GM18907 (cell line): ENCODE measurements around the gene DRGX.

ENCODE experiments used
- ATAC-seq: cut with Tn5 transposase; IDR thresholded peaks from one replicate; pipeline ENCODE4 v1.9.1; 2021; ENCODE audit warnings: mild to moderate bottlenecking, moderate library complexity; ENCODE audit not compliant: unreplicated experiment

Gene DRGX

GRCh38 chr10:49323171-49323895 lies 72.6 kb downstream of the DRGX start:
- ATAC-seq, result no peak

GRCh38 chr10:49322371-49323170 lies 73.3 kb downstream of the DRGX start:
- no peak for ATAC-seq

GRCh38 chr10:49321021-49321420 lies 74.9 kb downstream of the DRGX start:
- ATAC-seq, result no peak

GRCh38 chr10:49320191-49320590 lies 75.7 kb downstream of the DRGX start:
- ATAC-seq, result no peak

GRCh38 chr10:49319206-49319605 lies 76.7 kb downstream of the DRGX start:
- ATAC-seq, result no peak

- no peak for ATAC-seq
These were observed 77.1 kb downstream of the DRGX start for GRCh38 chr10:49318755-49319154.

GRCh38 chr10:49318028-49318427 lies 77.9 kb downstream of the DRGX start:
- ATAC-seq, result no peak

- ATAC-seq, result no peak
These were observed 81.1 kb downstream of the DRGX start for GRCh38 chr10:49314806-49315205.
